Smooth muscle cell of the brain vasculature (primary cell): ENCODE measurements around the gene SLPI.

Experiments
- DNase-seq: peaks from one replicate; pipeline ENCODE4 v3.0.0-alpha.2; 2012; ENCODE audit warnings: low read depth, low spot score

The SLPI gene

DNA sequence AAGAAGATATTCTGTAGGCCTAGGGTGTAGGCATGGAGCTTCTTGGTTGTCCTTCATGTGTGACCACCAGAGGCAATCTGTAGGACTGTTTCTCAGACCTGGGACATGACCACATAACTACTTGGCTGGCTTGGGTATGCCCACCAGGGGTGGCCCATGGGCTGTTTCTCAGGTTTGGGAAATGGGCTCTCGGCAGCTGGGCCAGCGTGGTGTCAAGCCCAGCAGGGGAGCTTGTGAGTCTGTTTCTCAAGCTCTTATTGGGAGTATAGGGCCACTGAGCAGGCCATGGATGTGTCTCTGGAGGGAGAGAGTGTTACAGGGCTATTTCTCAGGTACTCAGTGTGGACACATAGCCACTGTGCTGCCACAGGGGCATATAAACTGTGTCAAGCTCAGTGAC, 35.7 kb downstream of the SLPI start:
- no peak for DNase-seq

GRCh38 chr20:45218124-45218523, 36.2 kb downstream of the SLPI start:
- no peak for DNase-seq

DNA sequence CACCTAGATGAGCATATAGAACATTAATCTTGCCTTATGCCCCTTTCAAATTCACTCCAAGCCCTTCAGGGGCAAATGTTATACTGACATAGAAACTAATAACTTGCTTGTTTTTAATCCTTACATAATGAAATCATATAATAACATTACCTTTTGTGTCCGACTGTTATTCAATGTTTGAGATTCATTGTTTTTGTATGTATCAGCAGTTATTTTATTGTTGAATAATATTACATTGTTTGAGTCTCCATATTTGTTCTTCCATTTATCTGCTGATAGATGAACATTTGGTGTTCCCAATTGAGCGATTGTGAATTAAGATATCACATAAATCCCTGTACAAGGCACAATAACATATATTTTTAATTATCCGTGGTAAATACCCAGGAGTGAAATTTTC, 41.5 kb downstream of the SLPI start:
- DNase-seq: no peak

- DNase-seq: no peak
Observed at GRCh38 chr20:45211569-45212474, 42.5 kb downstream of the SLPI start.

DNA sequence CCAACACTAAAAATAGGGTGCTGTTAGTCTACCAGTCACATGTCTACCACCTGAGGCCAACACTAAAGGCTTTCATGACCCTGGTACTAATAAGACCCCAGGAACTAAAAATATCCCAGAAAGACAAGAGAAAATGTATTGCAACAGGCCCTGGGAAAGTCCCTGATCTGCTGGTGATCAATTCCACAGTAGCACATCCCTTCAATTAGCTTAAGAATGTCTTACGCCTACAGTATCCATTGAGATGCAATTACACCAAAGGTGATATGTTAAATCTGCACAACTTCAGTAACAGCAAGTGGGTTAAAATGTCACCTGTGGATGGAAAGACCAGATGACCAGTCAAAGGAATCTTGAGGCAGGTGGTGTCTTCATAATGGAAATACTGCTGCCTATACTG, 44.4 kb downstream of the SLPI start:
- DNase-seq: no peak

GRCh38 chr20:45206725-45207124, 47.6 kb downstream of the SLPI start, which contains the start of gene SEMG1:
SEMG1 (plus strand) TSS chr20:45207033; CDS start chr20:45207054, 21 bp downstream.
- DNase-seq: no peak
